G401 (cell line): ENCODE results near the gene NEMF. TPM values are rescaled to one million over a fixed set of nuclear protein-coding genes. Genes with fewer than 3 reads are reported as not detected.
"Not testable (repeated sequence)": the region's sequence is repeated elsewhere in the genome, so short reads cannot be mapped to it uniquely, and the experiment has no call there.

Source experiments
- DNase-seq: peaks from one replicate; pipeline ENCODE4 v3.0.0-alpha.2; 2015; ENCODE audit warnings: low spot score
- in situ Hi-C: cut with HindIII; loops from 2 replicates; pipeline ENCODE4 v1.10.0; 2016; ENCODE audit warnings: low sequenced_read_pairs, mixed read lengths
- total RNA-seq: library from RNA; depleted of rRNA; stranded (reverse); fragments of >200 nt; shearing (Covaris generic); gene quantifications from 2 replicates; pipeline ENCODE4 v1.2.3, GENCODE V29; 2014; rRNA removed

The NEMF gene
- total RNA-seq, result 31.1 and 61.2 TPM in 2 replicates

DNA sequence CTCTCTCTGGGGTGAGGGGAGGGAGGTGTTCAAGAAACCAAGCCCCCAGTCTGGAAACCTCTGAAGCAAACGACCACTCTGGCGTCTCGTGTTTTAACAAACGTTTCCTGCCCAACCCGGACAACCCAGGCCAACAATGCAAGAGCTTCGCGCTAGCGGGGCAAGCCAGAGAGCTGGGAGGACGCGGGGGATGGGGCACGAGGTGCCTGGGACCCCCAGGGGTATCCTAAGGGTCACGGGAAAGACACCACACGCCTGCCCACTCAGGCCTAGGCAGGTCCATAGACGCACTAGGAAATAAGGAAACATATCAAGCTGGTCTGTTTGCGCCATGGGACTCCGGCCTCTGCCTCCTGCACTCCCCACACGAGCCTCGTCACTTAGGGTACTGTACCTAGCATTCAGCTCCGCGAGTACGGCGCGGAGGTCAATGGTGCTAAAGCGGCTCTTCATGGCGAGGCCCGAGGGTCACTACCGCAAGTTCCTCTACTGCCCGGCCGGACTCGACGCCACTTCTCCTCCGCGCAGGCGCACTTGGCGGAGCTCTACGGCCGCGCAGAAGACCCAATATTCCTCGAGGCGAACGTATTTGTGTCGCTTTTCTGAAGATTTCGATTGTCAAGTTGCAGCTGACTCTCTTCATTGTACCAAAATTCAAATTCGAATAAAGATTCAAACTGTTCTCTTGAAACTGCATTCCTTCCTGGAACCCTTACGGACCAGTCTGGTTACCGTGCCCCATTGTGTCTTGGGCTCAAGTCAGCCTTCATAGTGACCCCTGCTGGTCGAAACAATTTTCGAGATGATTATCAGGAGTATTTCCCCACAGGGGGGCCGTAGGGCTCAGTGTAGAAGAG lies at the start of gene NEMF:
Gene NEMF (minus strand): TSS at position 488 of the 857 bp plus-strand sequence. CDS start 35 bp downstream, at position 453.
- peak; percentile 91 for DNase-seq
- in situ Hi-C loops, result loop anchor here (25.0 kb wide), 1 partner anchor 285 kb away; no protein-coding TSS in a partner anchor

DNA sequence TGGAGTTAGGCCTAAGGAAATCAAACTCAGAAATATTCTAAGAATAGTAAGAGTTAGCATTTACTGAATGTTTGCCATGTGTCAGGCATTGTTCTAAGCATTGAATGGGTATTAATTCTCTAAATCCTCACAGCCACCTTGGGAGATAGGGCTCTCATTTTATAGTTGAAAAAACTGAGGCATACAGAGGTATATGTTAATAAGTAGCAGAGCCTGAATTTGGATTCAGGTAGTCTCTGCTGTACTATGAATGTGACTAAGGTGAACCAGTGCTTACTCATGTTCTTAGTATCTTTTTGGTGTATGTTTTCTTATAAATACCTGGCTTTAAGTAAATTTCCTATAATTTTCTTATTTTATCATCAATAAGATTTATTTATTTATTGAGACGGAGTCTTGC lies 48.4 kb upstream of the NEMF start:
- in situ Hi-C loops, result no loop called here
- no peak for DNase-seq

GRCh38 chr14:49898485-49898884 lies 45.9 kb upstream of the NEMF start:
- no peak for DNase-seq
- in situ Hi-C loops, result no loop called here

DNA sequence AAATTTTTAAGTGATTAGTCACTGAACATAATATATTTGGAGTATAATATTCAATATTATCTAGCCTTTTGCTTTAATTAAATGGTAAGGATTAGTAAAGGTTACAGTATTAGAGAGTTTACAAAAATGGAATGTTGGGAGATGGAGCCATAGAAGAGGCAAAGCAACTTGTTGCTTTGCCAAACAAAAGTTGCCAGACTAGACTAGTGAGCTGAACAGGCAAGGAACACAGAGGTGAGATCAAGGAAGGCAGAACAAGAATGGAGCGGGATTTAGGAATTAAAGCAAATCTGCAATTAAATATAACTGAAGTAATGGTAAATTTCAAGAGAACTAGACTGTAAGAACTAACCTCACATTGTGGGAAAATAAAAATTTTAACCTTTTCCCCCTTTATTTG lies 45.4 kb upstream of the NEMF start:
- DNase-seq, result no peak
- in situ Hi-C loops, result no loop called here

DNA sequence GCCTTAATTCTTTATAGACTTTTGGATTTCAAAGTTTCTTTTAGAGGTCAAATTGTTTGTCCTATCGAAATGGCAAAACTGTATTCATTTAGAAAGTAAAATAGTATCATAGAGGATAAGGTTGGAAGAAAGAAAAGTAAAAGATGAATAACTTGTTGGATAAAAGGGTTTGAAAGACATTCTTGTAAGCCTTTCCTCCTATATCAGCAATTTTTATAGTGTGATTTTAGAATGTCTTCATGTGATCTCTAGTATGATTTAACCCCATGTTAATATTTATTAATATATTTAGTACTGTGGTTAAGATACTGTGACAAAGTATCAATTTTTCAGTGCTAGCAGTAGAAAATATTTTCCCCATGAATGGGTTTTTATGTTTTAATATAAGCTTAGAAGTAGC lies 44.8 kb upstream of the NEMF start:
- in situ Hi-C loops, result no loop called here
- DNase-seq, result no peak

DNA sequence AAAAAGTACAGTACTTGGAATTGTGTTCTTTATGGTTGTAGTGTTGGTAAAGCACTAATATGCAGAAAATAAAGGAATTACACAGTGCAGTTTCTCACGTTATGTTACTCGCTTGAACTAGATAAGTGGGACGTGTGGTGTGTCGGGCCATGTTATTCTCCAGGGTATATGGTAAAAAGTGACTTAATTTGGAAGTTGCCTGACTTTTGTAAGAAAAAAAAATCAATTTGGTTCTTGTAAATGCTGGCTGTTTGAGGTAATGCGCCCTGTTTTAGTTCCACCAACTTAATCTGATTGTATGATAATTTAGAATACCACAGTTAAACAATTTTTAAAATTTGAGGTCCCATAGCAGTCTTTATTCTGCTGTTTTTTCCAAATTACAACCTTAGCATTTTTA lies 44.4 kb upstream of the NEMF start:
- in situ Hi-C loops, result no loop called here
- DNase-seq, result no peak

GRCh38 chr14:49896272-49896671 lies 43.7 kb upstream of the NEMF start:
- in situ Hi-C loops, DNase-seq: not testable (repeated sequence)

- in situ Hi-C loops, result no loop called here
- no peak for DNase-seq
Measured at GRCh38 chr14:49895480-49895879, 42.9 kb upstream of the NEMF start.

GRCh38 chr14:49894214-49895107 lies 41.9 kb upstream of the NEMF start:
- in situ Hi-C loops, DNase-seq: not testable (repeated sequence)

DNA sequence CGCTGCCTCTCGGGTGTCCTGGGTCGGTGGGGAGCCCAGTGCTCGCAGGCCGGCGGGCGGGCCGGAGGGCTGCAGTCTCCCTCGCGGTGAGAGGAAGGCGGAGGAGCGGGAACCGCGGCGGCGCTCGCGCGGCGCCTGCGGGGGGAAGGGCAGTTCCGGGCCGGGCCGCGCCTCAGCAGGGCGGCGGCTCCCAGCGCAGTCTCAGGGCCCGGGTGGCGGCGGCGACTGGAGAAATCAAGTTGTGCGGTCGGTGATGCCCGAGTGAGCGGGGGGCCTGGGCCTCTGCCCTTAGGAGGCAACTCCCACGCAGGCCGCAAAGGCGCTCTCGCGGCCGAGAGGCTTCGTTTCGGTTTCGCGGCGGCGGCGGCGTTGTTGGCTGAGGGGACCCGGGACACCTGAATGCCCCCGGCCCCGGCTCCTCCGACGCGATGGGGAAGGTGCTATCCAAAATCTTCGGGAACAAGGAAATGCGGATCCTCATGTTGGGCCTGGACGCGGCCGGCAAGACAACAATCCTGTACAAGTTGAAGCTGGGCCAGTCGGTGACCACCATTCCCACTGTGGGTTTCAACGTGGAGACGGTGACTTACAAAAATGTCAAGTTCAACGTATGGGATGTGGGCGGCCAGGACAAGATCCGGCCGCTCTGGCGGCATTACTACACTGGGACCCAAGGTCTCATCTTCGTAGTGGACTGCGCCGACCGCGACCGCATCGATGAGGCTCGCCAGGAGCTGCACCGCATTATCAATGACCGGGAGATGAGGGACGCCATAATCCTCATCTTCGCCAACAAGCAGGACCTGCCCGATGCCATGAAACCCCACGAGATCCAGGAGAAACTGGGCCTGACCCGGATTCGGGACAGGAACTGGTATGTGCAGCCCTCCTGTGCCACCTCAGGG lies 41.0 kb upstream of the NEMF start:
- in situ Hi-C loops, result no loop called here
- no peak for DNase-seq

- in situ Hi-C loops, result no loop called here
- peak; percentile 95 for DNase-seq
Measured at GRCh38 chr14:49892636-49893308, 40.2 kb upstream of the NEMF start, which contains the start of gene ARF6. TSS of gene ARF6 (plus strand) at chr14:49893082. CDS start at chr14:49893737, 655 bp downstream.

- peak; percentile 76 for DNase-seq
- in situ Hi-C loops, result no loop called here
Measured at GRCh38 chr14:49892301-49892635, 39.7 kb upstream of the NEMF start.

DNA sequence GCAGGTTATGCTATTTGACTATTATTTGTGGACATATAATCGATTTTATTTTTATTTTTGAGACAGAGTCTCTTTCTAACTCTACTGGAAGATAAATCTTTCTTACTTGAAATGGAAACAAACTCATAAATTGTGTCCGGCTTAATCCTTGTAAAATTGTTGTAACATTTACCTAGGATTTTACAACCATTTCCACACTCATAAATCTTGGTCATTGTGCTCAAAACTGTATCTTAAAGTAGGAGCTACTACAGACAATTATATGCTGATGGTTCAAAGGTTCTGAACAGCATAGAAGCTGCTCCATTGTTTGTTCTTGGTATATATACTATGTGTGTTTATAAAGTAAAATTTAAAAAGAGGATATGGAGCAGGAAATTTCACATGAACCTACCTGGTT lies 35.7 kb upstream of the NEMF start:
- DNase-seq, result no peak
- in situ Hi-C loops, result no loop called here

GRCh38 chr14:49886523-49886922 lies 33.9 kb upstream of the NEMF start:
- no peak for DNase-seq
- in situ Hi-C loops, result no loop called here

GRCh38 chr14:49882826-49883694 lies 30.5 kb upstream of the NEMF start:
- in situ Hi-C loops, result no loop called here
- no peak for DNase-seq

- in situ Hi-C loops, result no loop called here
- no peak for DNase-seq
Measured at GRCh38 chr14:49881350-49882001, 28.9 kb upstream of the NEMF start.
